Stomach (tissue), 4 donors: Measurements from ENCODE around the gene PRKN.

Experiments used
- POLR2A ChIP-seq, 4 donors: fragments of 450-650 bp; IDR thresholded peaks; one replicate each; pipeline ENCODE4 v1.6.1; 2016; ENCODE audit warnings: antibody characterized with exemption in 4 of 4, control low read depth in 2 of 4, mild to moderate bottlenecking in 1 of 4, moderate library complexity in 1 of 4
- POLR2AphosphoS5 ChIP-seq, 3 donors: sonication (generic); formaldehyde crosslinking; IDR thresholded peaks; one replicate each; pipeline ENCODE4 v1.6.1; 2016; ENCODE audit warnings: antibody characterized with exemption in 3 of 3
- TF ChIP-seq, protein P1 (sequence below), 7 experiments: fragments of 450-650 bp in 4 of 7; fragments of 200-600 bp in 3 of 7; sonication (generic) in 3 of 7; IDR thresholded peaks; one replicate each; pipeline ENCODE4 v1.5.1; 2016 to 2019; ENCODE audit warnings: antibody characterized with exemption in 7 of 7, control low read depth in 2 of 7, mild to moderate bottlenecking in 1 of 7

DNA sequence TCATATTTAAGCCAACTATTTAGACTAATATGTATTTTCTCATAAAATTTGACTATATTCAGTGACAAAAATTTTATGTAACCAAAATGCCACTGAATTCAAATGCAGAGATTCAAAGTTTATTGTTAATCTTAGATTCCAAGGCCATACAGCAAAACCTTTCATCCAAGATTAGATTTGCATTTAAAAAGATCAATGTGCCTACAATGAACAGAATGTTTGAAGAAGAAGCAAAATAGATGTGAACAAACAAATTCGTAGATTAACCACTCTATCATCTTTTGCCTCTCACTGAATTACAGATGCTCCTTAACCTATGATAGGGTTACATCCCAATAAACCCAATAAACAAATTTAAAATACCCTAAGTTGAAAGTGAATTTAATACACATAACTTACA lies 121.7 kb downstream of the PRKN start:
- no peak for TF ChIP-seq POLR2A (IDR thresholded peaks at IDR 0.05)
- TF ChIP-seq, protein P1, sequence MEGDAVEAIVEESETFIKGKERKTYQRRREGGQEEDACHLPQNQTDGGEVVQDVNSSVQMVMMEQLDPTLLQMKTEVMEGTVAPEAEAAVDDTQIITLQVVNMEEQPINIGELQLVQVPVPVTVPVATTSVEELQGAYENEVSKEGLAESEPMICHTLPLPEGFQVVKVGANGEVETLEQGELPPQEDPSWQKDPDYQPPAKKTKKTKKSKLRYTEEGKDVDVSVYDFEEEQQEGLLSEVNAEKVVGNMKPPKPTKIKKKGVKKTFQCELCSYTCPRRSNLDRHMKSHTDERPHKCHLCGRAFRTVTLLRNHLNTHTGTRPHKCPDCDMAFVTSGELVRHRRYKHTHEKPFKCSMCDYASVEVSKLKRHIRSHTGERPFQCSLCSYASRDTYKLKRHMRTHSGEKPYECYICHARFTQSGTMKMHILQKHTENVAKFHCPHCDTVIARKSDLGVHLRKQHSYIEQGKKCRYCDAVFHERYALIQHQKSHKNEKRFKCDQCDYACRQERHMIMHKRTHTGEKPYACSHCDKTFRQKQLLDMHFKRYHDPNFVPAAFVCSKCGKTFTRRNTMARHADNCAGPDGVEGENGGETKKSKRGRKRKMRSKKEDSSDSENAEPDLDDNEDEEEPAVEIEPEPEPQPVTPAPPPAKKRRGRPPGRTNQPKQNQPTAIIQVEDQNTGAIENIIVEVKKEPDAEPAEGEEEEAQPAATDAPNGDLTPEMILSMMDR (IDR thresholded peaks at IDR 0.05): no peak
- TF ChIP-seq POLR2AphosphoS5 (IDR thresholded peaks at IDR 0.05): no peak
